ENCODE measurements around the gene SOWAHA.

SOWAHA gene

GRCh38 chr5:132810605-132811004 lies 2.5 kb upstream of the SOWAHA start:
- no peak for DNase-seq

DNA sequence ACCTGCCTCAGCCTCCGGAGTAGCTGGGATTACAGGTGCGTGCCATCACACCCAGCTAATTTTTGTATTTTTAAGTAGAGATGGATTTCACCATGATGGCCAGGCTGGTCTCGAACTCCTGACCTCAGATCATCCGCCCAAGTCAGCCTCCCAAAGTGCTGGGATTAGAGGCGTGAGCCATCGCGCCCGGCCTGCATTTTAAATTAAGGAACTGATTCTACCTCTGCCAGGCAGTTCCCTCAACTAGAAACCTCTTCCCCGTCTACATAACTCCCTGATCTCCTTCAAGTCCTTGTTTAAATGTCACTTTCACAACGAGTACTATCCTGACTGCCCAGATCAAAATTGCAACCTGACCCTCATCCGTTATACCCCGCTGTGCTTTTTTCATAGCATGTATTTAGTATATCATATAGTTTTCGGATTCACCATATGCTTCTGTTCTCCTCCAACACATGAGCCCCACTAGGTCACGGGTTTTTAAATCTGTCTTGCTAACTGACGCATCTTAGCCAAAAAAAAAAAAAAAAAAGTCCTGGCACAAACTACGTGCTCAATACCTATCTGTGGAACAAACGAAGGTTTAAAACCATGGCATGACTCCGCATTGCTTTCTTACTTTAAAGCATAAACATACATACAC lies 858 bp upstream of the SOWAHA start:
- DNase-seq: no peak

DNA sequence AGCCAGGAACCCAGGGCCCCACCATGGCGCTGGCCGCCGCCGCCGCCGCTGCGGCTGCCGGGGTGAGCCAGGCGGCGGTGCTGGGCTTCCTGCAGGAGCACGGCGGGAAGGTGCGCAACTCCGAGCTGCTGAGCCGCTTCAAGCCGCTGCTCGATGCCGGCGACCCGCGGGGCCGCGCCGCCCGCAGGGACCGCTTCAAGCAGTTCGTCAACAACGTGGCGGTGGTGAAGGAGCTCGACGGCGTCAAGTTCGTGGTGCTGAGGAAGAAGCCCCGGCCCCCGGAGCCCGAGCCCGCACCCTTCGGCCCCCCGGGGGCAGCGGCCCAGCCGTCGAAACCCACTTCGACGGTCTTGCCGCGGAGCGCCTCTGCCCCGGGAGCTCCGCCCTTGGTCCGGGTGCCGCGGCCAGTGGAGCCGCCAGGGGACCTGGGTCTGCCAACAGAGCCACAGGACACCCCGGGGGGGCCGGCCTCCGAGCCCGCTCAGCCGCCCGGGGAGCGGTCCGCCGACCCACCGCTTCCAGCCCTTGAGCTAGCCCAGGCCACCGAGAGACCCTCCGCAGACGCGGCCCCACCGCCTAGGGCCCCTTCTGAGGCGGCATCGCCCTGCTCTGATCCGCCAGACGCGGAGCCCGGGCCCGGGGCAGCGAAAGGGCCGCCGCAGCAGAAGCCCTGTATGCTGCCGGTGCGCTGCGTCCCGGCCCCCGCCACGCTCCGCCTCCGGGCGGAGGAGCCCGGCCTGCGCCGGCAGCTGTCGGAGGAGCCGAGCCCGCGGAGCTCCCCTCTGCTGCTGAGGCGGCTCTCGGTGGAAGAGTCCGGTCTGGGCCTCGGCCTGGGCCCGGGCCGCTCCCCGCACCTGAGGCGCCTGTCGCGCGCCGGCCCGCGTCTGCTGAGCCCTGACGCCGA lies 749 bp downstream of the SOWAHA start:
- DNase-seq: no peak

DNA sequence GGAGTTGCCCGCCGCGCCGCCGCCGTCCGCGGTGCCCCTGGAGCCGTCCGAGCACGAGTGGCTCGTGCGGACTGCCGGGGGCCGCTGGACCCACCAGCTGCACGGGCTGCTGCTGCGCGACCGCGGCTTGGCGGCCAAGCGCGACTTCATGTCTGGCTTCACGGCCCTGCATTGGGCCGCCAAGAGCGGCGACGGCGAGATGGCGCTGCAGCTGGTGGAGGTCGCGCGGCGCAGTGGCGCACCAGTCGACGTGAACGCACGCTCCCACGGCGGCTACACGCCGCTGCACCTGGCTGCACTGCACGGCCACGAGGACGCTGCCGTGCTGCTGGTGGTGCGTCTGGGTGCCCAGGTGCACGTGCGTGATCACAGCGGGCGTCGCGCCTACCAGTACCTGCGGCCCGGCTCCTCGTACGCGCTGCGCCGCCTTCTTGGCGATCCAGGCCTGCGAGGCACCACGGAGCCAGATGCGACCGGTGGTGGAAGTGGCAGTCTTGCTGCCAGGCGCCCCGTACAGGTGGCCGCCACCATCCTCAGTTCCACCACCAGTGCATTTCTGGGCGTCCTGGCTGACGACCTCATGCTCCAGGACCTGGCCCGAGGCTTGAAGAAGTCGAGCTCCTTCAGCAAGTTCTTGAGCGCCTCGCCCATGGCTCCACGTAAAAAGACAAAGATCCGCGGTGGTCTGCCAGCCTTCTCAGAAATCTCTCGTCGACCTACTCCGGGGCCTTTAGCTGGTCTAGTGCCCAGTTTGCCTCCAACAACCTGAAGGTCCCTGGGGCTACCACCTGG lies 1.6 kb downstream of the SOWAHA start:
- DNase-seq: no peak

DNA sequence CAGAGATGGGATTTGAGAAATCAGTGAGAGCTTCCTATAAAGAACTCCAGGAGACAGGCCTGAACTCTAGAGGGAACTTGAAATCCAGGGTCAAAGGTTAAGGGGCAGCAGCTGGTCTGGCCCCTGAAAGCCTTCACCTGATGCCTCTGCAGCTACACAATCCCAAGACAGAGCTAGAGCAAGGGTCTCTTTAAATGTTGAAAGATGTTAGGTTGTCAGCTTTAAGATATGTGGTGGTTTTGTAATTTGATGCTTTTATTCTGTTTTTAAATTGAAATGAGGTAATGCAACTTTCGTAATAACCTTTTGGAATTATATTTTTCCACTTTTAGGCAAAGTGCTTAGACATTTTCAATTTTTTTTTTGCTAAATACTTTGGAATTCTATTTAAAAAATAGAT lies 2.4 kb downstream of the SOWAHA start:
- DNase-seq: no peak

DNA sequence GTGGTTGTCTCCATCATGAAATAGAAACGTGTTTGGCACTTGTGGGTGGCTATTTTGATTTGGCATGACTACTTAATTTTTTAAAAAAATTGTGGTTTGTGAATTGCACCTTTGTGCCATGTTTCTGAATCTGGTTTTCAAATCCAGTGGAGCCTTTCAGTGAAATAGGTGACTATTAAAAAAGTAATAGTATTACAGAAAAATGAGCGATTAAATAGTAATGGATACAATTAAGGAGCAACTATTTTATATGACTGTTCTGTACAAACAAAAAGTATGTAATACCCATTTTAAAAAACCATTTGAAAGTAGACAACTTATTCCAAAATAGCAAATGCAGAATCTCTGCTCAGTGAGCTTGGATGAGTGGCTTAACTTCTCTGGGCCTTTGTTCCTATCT lies 3.0 kb downstream of the SOWAHA start:
- no peak for DNase-seq

- DNase-seq: no peak
Measured at GRCh38 chr5:132816554-132816953, 3.5 kb downstream of the SOWAHA start.

DNA sequence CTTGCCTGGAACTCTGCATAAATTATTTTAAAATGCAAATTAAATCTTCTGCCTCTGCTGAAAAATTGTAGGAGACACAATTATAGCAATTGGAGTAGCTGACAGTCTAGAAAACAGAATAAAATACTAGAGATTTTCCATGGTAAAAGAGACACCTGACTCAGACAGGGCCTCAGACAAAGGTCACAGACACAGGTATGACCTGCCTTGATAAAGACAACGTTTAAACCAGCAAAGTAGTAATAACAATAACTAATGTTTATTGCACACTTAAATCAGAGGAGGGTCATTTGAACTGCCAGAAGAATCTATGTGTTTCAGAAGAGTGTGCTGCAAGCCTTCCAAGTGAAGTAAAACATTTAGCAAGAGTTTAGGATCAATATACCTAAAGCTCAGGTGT lies 3.9 kb downstream of the SOWAHA start:
- DNase-seq: no peak

DNA sequence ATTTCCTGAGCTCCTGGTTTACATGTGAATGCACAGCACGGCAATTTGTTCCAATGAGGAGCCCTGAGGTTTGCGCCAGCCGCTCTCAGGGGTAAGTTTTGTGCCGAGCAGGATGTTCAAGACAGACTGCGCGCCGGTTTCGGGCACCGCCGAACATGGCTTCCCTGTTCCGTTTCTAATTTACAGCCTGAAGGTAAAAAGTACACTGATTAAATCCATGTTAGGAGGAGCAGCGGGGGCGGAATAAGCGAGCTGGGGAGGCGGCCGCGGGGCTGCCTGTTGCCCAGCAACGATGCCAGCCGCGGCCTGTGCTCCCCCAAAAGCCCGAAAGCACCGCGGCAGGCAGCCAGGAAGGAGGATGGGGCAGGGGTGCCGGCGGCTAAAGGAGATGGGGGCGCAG lies 6.4 kb downstream of the SOWAHA start:
- DNase-seq: no peak

DNA sequence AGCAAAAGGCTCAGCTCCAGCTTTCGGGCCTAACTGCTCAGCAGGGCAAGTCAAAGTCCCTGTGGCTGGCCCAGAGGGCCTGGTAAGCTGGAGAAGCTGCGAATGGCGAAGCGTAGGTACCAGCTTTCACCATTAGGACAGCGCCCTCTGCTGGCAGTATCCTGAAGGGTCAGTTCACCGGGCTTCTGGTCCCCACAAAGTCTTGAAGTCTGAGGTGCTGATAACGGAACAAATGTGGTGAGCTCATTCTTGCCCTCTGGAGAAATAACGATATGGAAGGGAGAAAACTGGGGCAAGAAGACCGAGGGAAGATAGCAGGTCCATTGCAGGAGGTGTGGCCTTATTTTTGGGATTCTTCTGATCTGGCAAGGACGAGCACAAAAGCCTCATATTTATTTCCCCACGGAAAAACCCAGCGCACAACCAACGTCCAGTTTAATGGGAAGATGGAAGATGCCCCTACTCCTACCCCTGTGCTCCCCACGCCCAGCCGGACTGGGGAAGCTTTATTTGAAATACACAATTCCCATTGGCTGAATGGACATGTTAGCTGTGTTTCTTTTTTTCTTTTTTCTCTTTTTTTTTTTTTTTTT lies 7.2 kb downstream of the SOWAHA start:
- peak; percentile 95 for DNase-seq

DNA sequence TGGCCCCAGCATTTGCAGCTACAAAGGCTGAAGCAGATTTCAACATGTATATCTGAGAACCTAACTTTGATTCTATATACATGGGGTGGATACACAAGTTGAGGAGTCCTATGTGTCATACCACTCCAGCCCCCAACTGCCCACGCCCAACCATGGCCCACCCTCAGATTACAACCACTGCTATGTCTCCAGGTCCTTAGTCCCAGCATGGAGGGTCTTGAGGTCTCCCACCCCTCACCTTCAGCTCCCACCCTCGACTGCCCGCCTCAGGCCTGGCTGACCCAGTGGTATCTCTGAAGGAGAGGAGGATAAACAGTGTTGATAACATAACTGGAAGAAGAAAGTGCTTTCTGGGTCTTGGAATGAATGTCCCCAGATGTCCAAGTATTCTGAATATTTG lies 8.2 kb downstream of the SOWAHA start:
- no peak for DNase-seq

DNA sequence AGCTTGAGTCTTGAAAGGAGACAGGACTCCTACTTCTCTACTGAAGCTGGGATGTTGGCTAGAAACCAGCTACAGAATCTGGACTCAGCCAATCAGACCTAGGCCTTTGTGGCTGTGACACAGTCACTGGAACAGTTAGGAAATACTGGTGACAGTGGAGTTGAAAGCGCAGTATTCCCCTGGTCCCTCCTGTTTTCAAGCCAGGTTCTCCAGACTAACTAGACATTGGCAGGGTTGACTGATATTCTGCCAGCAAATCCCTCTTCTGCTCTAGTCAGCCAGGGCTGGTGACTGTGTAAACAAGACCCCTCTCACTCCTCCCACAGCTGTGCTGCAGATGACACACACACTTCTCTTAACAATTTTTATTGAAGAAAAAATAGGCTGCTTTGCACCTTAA lies 8.7 kb downstream of the SOWAHA start:
- no peak for DNase-seq

DNA sequence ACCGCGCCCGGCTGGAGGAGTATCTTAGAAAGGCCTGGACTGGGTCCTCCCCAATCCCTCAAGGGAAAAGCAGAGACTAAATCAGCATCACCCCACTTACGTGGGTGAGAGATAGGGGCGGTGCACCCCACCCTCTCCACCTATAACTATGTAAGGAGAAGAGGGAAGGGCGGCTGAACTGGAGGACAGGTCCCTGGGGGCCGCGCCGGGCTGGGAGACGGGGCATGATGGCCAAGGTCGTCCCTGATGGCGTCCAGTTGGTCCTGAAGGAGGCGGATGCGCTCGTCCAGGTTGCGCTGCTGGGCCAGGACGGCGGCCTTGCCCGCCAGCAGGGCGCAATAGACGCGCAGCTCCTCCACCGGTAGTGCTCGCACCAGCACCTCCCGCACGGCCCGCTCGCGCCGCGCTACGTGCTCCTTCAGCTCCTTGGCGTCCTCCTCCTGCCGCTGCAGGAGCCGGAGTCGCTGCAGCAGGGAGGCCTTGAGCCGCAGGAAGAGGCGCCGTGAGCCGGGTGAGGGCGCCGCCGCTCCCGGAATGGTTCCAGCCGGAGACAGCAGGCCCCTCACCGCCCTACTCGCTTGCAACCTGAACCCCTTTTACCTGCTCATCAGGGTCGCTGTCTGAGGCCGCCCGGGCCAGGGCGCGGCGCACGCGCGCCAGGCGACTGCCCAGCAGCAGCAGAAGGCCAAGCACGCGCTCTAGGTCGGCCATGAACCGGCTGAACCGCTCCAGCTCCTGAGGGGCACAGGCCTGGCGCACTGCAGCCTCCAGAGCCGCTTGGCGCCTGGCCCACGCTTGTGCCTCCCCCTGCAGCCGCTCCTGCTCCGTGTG lies 9.8 kb downstream of the SOWAHA start:
- peak; percentile 40 for DNase-seq

- DNase-seq: no peak
Measured at GRCh38 chr5:132823481-132824050, 10.5 kb downstream of the SOWAHA start.

DNA sequence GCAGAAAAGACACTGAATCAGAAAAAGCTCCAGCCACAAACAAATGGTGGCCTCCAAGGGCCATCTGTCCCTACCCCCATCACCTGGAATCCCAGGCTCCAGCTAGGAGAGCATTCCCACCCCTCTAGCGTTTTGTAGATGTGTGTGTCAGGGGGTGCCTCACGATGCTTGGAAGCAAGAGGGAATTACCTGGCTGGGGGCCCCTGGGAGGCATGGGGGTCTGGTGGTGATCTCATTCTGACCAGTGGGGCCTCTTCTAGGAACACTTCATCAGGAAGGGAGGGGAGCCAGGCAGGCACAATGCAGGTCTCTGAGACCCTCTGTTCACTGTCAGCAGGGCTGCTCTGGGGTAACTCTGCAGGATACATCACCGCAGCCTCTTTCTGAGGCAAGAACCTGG lies 11.3 kb downstream of the SOWAHA start:
- DNase-seq: no peak

DNA sequence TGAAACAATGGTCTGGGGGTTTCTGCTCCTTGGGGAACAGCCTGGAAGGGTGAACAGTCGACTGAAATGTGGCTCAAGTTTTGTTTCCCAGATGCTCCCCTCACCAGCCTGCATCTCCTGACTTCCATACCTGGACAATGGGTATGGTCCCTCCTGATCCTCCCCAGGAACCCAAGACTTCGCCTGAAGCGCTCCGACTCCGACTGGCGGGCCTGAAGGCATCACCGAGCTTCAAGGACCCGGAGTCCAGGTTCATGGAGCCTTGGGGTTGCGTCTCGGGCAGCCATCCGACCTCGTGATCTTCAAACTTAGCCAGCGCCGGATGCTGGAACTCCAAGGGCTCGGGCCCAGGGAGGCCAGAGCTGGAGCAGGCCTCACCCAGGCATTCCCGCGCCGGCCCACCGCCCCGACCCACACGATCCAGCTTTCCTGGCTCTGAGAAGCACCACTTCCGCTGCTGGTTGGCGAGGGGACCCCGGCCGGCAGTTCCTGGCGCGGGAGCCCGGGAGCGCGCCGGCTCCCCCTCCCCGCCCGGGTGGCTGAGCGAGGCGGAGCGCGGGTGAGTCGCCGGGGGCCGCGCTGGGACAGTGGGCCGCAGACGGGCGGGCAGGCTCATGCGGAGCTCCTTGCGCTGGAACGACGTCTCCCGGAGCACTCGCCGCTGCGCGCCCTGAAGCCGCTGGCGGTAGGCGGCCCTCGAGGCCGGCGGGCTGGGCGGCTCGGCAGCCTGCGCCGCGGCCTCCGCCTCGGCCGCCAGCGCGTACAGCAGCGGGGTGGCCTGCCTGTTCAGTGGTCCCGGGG lies 12.1 kb downstream of the SOWAHA start:
- DNase-seq: no peak

DNA sequence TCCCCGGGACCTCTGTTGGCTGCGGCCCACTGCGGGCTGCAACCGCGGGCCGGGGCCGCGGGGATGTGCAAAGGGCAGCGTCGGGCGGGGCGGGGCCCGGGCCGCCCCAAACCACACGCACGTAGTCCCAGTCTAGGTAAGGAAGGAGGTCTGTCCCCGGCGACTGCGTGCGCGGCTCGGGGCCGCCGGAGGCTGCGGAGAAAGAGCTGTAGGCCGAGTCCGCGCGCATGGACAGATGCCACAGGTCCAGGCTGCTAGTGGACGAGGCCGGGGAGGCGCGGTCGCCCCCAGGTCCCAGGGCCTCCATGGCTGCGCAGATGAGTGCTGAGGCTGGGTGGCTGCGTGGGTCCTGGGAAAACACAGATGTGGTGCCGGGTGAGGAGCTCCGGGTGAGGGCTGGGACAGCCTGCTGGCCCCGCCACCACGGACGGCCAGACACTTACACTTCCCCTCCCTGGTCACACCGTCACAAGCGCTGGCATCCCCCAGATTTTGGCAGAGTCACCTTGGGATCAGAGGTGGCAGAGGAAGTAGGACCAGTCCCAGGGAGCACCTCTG lies 12.8 kb downstream of the SOWAHA start:
- DNase-seq: no peak

DNA sequence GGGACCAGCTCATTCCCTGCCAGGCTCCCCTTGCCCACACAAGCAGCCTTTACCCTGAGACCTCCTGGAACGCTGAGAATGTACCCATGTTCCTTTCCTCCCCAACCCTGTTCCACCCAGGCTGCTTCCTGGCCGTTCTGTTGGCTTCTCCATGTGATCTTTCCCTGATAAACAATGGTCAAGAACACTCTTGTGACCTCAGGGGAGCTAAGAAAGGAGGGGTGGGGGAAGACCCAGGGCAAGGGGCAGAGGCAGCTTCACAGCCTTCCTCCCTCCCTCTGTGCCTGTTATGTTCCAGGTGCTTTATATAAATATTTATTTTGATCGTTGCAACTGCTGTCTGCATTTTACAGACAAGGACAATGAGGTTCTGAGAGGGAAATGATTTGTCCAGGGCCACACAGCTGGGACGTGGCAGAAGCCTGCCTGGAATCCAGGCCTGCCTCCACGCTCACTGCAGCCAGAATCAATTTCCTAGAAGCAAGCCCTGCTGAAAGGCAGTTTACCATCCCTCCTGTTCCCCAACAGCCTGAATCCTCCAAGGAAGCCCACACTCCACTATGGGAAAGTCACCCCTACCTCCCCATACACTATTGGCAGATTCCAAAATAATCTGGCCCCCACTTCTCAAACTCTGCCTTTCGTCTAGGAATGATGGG lies 13.5 kb downstream of the SOWAHA start:
- DNase-seq: no peak

DNA sequence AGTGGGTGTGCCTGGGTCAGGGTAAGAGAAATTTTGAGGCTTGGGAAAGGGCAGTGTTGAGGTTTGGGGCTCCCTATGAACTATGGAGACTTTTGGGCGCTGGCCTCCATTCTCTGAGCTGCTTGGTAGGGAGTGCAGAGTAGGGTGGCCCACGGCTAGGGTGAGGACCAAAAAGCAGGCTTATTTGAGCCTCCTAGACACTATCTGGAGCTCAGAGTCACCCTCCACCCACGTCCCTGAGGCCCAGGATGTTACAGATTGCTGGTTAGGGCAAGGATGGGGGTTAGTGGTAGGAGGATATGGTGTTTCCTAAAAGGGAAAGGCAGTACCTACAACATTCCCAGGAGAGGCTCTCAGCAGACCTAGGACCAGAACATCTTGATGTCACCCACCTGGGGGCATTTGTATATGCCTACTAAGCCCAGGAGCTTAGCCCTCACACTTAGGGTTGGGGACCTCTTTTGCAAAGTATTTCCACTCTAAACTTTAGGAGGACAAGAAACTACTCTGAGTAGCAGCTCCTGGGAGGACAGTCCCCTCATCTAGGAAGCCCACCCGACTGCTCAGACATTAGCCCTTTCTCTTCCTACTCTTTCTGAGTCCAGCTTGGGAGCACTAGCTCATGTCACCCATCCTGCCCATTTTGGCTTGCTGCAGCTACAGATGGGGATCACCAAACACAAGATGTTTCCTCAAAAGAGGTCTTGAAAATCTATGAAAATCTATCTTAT lies 15.0 kb downstream of the SOWAHA start:
- DNase-seq: no peak

All from hematopoietic multipotent progenitor cell treated with erythropoietin and hydrocortisone succinate and interleukin-3 and kit ligand, for 8 days (in vitro differentiated cells).